A673 (cell line): ENCODE results near the gene RIMBP3B.
"Not testable (repeated sequence)": the region's sequence is repeated elsewhere in the genome, so short reads cannot be mapped to it uniquely, and the experiment has no call there.

Source experiments
- EZH2 ChIP-seq: fragments of 200-600 bp; sonication (generic); IDR thresholded peaks from 2 replicates; pipeline ENCODE4 v1.6.1; 2017; ENCODE audit warnings: borderline replicate concordance, low read depth, mild to moderate bottlenecking, mixed read lengths, antibody characterized with exemption, low read length; ENCODE audit not compliant: poor library complexity, severe bottlenecking
- TF ChIP-seq, protein P1 (sequence below): fragments of 300-800, 200-600 bp; sonication (generic); conservative IDR thresholded peaks from 2 replicates; pipeline ENCODE4 v1.5.1; 2017; ENCODE audit warnings: low read depth, mild to moderate bottlenecking, antibody characterized with exemption, low read length, moderate library complexity, mixed read lengths

DNA sequence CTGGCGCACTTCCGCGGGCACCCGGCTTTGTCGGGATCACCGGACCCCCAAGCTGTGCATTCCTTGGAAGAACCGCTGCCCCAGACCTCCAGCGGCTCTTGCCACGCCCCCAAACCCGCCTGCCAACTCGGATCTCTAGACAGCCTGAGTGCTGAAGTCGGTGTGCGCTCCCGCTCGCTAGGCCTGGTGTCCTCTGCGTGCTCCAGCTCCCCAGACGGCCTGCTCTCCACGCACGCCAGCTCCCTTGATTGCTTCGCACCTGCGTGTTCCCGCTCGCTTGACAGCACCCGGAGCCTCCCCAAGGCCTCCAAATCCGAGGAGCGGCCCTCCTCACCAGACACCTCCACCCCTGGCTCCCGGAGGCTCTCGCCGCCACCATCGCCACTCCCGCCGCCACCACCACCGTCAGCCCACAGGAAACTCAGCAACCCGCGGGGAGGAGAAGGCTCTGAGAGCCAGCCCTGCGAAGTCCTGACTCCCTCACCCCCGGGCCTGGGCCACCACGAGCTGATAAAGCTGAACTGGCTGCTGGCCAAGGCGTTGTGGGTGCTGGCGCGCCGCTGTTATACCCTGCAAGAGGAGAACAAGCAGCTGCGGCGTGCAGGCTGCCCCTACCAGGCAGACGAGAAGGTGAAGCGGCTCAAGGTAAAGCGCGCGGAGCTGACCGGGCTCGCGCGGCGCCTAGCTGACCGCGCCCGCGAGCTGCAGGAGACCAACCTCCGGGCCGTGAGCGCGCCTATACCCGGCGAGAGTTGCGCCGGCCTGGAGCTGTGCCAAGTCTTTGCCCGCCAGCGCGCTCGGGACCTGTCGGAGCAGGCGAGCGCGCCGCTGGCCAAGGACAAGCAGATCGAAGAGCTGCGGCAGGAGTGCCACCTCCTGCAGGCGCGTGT, 1.2 kb downstream of the RIMBP3B start:
- TF ChIP-seq, protein P1, sequence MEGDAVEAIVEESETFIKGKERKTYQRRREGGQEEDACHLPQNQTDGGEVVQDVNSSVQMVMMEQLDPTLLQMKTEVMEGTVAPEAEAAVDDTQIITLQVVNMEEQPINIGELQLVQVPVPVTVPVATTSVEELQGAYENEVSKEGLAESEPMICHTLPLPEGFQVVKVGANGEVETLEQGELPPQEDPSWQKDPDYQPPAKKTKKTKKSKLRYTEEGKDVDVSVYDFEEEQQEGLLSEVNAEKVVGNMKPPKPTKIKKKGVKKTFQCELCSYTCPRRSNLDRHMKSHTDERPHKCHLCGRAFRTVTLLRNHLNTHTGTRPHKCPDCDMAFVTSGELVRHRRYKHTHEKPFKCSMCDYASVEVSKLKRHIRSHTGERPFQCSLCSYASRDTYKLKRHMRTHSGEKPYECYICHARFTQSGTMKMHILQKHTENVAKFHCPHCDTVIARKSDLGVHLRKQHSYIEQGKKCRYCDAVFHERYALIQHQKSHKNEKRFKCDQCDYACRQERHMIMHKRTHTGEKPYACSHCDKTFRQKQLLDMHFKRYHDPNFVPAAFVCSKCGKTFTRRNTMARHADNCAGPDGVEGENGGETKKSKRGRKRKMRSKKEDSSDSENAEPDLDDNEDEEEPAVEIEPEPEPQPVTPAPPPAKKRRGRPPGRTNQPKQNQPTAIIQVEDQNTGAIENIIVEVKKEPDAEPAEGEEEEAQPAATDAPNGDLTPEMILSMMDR, result not testable (repeated sequence)
- TF ChIP-seq EZH2, result not testable (repeated sequence)
